Loucy (cell line): ENCODE data around the gene HMCN1.

ENCODE experiments used
- EZH2phosphoT487 ChIP-seq: fragments of 200-600 bp; IDR thresholded peaks from 2 replicates; pipeline ENCODE4 v1.6.1; 2018; ENCODE audit warnings: antibody characterized with exemption, mild to moderate bottlenecking, moderate library complexity, borderline replicate concordance
- TF ChIP-seq, protein P1 (sequence below): fragments of 200-600 bp; sonication (generic); conservative IDR thresholded peaks from 2 replicates; pipeline ENCODE4 v1.5.1; 2014; ENCODE audit warnings: mild to moderate bottlenecking, antibody characterized with exemption, low read length

DNA sequence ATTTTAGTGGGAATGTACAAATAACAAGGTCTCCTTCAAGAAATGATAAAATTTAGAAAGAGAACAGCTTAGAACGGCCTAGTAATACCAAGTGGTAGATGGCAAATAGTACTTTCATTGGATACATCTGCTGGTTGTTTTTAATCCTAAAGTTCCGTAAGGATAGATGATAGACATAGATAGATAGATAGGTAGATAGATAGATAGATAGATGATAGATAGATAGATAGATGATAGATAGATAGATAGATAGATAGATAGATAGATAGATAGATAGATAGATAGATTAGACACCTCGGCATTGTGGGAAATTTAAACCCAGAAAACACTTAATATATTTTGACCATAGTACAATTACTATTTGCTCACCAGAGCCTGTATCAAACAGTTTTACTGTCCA is 352.4 kb downstream of the HMCN1 start:
- TF ChIP-seq, protein P1, sequence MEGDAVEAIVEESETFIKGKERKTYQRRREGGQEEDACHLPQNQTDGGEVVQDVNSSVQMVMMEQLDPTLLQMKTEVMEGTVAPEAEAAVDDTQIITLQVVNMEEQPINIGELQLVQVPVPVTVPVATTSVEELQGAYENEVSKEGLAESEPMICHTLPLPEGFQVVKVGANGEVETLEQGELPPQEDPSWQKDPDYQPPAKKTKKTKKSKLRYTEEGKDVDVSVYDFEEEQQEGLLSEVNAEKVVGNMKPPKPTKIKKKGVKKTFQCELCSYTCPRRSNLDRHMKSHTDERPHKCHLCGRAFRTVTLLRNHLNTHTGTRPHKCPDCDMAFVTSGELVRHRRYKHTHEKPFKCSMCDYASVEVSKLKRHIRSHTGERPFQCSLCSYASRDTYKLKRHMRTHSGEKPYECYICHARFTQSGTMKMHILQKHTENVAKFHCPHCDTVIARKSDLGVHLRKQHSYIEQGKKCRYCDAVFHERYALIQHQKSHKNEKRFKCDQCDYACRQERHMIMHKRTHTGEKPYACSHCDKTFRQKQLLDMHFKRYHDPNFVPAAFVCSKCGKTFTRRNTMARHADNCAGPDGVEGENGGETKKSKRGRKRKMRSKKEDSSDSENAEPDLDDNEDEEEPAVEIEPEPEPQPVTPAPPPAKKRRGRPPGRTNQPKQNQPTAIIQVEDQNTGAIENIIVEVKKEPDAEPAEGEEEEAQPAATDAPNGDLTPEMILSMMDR, result no peak
- no peak for TF ChIP-seq EZH2phosphoT487
